Liver (tissue), 3 donors: ENCODE results near the gene VGLL2.

Experiments
- ATF3 ChIP-seq: IDR thresholded peaks from 2 replicates; pipeline ENCODE4 v1.6.1; 2016; ENCODE audit warnings: antibody characterized with exemption
- CTCF ChIP-seq: fragments of 150-350 bp; IDR thresholded peaks from 2 replicates; pipeline ENCODE4 v1.5.1; 2017; ENCODE audit warnings: improper control_type of control experiment, low read depth, low read length; ENCODE audit not compliant: missing input control
- NR2F2 ChIP-seq: IDR thresholded peaks from 2 replicates; pipeline ENCODE4 v1.6.1; 2016; ENCODE audit warnings: antibody characterized with exemption
- RAD21 ChIP-seq, 2 donors: IDR thresholded peaks; 2 replicates each; pipeline ENCODE4 v1.6.1; 2016; ENCODE audit warnings: antibody characterized with exemption in 2 of 2, mild to moderate bottlenecking in 2 of 2
- REST ChIP-seq: IDR thresholded peaks from 2 replicates; pipeline ENCODE4 v1.6.1; 2016; ENCODE audit warnings: antibody characterized with exemption, mild to moderate bottlenecking
- RXRA ChIP-seq, 2 donors: IDR thresholded peaks; 2 replicates each; pipeline ENCODE4 v1.6.1; 2017 to 2018; ENCODE audit warnings: antibody characterized with exemption in 2 of 2, mild to moderate bottlenecking in 1 of 2
- SP1 ChIP-seq: IDR thresholded peaks from 2 replicates; pipeline ENCODE4 v1.6.1; 2018; ENCODE audit warnings: antibody characterized with exemption, mild to moderate bottlenecking
- TAF1 ChIP-seq: conservative IDR thresholded peaks from 2 replicates; pipeline ENCODE4 v1.6.1; 2016; ENCODE audit warnings: antibody characterized with exemption, mild to moderate bottlenecking
- YY1 ChIP-seq: IDR thresholded peaks from 2 replicates; pipeline ENCODE4 v1.6.1; 2016; ENCODE audit warnings: antibody characterized with exemption, mild to moderate bottlenecking
- donor health status: healthy.
- donor health status: healthy.

- TF ChIP-seq CTCF (no peak), YY1 (no peak), RAD21 (IDR thresholded peaks at IDR 0.05) (no peak), NR2F2 (no peak), REST (no peak), RXRA (IDR thresholded peaks at IDR 0.05) (no peak), SP1 (no peak), TAF1 (no peak), ATF3 (no peak)
Measured at GRCh38 chr6:117222861-117223260, 42.5 kb upstream of the VGLL2 start.
